Measurements from ENCODE around the gene SMG6.

The SMG6 gene

DNA sequence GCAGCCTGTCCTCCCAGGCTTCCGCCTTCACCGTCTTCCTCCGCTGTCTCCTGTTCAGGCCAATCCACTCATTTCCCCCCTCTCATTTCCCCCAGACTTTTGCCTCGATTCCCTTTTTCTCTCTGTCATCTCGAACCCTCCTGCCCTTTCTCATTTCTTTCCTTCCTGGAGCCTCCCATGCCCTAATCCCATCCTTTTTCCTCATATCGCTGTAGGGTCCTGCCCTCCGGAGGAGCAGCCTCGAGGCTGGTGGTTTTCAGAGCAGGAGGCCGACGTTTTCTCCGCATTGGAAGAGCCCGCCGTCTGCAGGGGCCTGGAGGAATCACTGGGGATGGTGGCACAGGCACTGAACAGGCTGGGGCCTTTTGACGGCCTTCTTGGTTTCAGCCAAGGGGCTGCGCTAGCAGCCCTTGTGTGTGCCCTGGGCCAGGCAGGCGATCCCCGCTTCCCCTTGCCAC is 261.2 kb downstream of the SMG6 start (continued):
- TF ChIP-seq ZBTB8A (tag by site-specific recombination; IDR thresholded peaks at IDR 0.05) (no peak), PRDM1 (tag by site-specific recombination; IDR thresholded peaks at IDR 0.05) (peak; percentile 96), ZBTB48 (tag by site-specific recombination; IDR thresholded peaks at IDR 0.05) (no peak), ZNF223 (tag by site-specific recombination; IDR thresholded peaks at IDR 0.05) (peak; percentile 54; the same call in 1 of the 2 replicates), ZNF561 (tag by site-specific recombination; IDR thresholded peaks at IDR 0.05; ENCODE audit: borderline replicate concordance) (no peak), ZFHX2 (tag by site-specific recombination; conservative IDR thresholded peaks at IDR 0.05) (no peak), ZNF239 (tag by site-specific recombination; IDR thresholded peaks at IDR 0.05) (no peak), ZNF76 (tag by site-specific recombination; IDR thresholded peaks at IDR 0.05; ENCODE audit: borderline replicate concordance, low read depth) (no peak), ZNF341 (tag by site-specific recombination; IDR thresholded peaks at IDR 0.05; ENCODE audit: low read depth) (peak; percentile 44), ZXDB (tag by site-specific recombination; IDR thresholded peaks at IDR 0.05) (no peak)
- TF ChIP-seq, protein P1, sequence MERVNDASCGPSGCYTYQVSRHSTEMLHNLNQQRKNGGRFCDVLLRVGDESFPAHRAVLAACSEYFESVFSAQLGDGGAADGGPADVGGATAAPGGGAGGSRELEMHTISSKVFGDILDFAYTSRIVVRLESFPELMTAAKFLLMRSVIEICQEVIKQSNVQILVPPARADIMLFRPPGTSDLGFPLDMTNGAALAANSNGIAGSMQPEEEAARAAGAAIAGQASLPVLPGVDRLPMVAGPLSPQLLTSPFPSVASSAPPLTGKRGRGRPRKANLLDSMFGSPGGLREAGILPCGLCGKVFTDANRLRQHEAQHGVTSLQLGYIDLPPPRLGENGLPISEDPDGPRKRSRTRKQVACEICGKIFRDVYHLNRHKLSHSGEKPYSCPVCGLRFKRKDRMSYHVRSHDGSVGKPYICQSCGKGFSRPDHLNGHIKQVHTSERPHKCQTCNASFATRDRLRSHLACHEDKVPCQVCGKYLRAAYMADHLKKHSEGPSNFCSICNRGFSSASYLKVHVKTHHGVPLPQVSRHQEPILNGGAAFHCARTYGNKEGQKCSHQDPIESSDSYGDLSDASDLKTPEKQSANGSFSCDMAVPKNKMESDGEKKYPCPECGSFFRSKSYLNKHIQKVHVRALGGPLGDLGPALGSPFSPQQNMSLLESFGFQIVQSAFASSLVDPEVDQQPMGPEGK (tag by site-specific recombination; IDR thresholded peaks at IDR 0.05) = no peak

DNA sequence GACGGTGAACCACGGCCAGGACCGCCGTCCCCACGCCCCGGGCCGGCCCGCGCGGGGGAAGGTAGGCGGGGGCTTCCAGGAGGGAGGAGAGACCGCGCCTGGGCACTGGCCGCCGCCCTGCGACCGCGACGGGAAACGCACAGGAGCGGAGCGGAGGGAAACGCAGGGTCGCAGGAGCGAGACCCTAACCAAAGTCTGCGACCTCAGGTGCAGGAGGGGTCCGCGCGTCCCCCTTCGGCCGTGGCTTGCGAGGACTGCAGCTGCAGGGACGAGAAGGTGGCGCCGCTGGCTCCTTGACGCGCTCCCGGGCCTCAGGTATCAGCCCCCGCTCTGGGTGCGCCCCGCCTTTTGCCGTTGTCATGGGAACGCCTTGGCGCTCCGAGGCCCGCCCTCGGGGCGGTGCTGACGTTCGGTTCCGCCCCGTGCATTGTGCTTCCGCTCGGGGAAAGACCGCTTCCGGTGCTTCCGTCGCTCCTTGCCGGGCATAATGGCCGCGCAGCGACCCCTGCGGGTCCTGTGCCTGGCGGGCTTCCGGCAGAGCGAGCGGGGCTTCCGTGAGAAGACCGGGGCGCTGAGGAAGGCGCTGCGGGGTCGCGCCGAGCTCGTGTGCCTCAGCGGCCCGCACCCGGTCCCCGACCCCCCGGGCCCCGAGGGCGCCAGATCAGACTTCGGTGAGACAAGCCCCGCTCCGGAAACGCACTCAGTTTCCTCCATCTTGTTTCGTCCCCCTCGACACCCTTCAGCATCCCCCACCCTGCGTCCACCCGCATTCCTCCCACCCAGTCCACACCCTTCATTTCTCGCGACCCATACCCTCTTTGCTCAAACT is 261.8 kb downstream of the SMG6 start, which contains the start of gene OVCA2:
Gene OVCA2 (plus strand): TSS at position 462 of the 829 bp plus-strand sequence. CDS start 26 bp downstream, at position 488.
- ChIA-PET CTCF (interaction anchor here (0.6 to 1.9 kb wide), 9 partner anchors 10 to 331 kb away, joined by 3 to 13 read pairs (median 5); partner anchors contain the start of gene RTN4RL1), POLR2A (interaction anchor here (1.2 to 1.6 kb wide), 2 partner anchors 16 to 325 kb away, joined by 5 to 7 read pairs; partner anchors contain the start of gene RTN4RL1)
- H3K4me3 ChIP-seq (ENCODE audit: low read depth, low read length) = peak within 1 kb of the TSS; percentile 70
- peaks cover 6% of the 10 kb centered on the region for H3K4me1 ChIP-seq (ENCODE audit: control insufficient read depth, insufficient read depth, low read length)
- peak within 1 kb of the TSS; percentile 81 for H3K27ac ChIP-seq (ENCODE audit: extremely low read depth, low read depth, low read length)
- no peaks in the 10 kb centered on the region for H3K9me3 ChIP-seq (ENCODE audit: control insufficient read depth, insufficient read depth, low read depth, low read length)
- peaks cover 14 to 61% of the 10 kb centered on the region in 2 experiments for H3K36me3 ChIP-seq (ENCODE audit: control insufficient read depth in 2 of 2, insufficient read depth in 1 of 2, low read length in 2 of 2)
- TF ChIP-seq SALL2 (tag by site-specific recombination; IDR thresholded peaks at IDR 0.05; ENCODE audit: borderline replicate concordance) = no peak
- TF ChIP-seq, protein P2, sequence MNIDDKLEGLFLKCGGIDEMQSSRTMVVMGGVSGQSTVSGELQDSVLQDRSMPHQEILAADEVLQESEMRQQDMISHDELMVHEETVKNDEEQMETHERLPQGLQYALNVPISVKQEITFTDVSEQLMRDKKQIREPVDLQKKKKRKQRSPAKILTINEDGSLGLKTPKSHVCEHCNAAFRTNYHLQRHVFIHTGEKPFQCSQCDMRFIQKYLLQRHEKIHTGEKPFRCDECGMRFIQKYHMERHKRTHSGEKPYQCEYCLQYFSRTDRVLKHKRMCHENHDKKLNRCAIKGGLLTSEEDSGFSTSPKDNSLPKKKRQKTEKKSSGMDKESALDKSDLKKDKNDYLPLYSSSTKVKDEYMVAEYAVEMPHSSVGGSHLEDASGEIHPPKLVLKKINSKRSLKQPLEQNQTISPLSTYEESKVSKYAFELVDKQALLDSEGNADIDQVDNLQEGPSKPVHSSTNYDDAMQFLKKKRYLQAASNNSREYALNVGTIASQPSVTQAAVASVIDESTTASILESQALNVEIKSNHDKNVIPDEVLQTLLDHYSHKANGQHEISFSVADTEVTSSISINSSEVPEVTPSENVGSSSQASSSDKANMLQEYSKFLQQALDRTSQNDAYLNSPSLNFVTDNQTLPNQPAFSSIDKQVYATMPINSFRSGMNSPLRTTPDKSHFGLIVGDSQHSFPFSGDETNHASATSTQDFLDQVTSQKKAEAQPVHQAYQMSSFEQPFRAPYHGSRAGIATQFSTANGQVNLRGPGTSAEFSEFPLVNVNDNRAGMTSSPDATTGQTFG (tag by site-specific recombination; IDR thresholded peaks at IDR 0.05; ENCODE audit: borderline replicate concordance) = no peak
- no peak for TF ChIP-seq ZNF10 (tag by site-specific recombination; IDR thresholded peaks at IDR 0.05)
- TF ChIP-seq, protein P3, sequence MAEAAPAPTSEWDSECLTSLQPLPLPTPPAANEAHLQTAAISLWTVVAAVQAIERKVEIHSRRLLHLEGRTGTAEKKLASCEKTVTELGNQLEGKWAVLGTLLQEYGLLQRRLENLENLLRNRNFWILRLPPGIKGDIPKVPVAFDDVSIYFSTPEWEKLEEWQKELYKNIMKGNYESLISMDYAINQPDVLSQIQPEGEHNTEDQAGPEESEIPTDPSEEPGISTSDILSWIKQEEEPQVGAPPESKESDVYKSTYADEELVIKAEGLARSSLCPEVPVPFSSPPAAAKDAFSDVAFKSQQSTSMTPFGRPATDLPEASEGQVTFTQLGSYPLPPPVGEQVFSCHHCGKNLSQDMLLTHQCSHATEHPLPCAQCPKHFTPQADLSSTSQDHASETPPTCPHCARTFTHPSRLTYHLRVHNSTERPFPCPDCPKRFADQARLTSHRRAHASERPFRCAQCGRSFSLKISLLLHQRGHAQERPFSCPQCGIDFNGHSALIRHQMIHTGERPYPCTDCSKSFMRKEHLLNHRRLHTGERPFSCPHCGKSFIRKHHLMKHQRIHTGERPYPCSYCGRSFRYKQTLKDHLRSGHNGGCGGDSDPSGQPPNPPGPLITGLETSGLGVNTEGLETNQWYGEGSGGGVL (tag by site-specific recombination; IDR thresholded peaks at IDR 0.05) = peak; percentile 60
- TF ChIP-seq, protein P1 (tag by site-specific recombination; IDR thresholded peaks at IDR 0.05) = peak; percentile 95; the same call in 1 of the 2 replicates
- TF ChIP-seq, protein P4, sequence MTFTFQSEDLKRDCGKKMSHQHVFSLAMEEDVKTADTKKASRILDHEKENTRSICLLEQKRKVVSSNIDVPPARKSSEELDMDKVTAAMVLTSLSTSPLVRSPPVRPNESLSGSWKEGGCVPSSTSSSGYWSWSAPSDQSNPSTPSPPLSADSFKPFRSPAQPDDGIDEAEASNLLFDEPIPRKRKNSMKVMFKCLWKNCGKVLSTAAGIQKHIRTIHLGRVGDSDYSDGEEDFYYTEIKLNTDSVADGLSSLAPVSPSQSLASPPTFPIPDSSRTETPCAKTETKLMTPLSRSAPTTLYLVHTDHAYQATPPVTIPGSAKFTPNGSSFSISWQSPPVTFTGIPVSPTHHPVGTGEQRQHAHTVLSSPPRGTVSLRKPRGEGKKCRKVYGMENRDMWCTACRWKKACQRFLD (tag by site-specific recombination; IDR thresholded peaks at IDR 0.05) = no peak
- TF ChIP-seq, protein P5, sequence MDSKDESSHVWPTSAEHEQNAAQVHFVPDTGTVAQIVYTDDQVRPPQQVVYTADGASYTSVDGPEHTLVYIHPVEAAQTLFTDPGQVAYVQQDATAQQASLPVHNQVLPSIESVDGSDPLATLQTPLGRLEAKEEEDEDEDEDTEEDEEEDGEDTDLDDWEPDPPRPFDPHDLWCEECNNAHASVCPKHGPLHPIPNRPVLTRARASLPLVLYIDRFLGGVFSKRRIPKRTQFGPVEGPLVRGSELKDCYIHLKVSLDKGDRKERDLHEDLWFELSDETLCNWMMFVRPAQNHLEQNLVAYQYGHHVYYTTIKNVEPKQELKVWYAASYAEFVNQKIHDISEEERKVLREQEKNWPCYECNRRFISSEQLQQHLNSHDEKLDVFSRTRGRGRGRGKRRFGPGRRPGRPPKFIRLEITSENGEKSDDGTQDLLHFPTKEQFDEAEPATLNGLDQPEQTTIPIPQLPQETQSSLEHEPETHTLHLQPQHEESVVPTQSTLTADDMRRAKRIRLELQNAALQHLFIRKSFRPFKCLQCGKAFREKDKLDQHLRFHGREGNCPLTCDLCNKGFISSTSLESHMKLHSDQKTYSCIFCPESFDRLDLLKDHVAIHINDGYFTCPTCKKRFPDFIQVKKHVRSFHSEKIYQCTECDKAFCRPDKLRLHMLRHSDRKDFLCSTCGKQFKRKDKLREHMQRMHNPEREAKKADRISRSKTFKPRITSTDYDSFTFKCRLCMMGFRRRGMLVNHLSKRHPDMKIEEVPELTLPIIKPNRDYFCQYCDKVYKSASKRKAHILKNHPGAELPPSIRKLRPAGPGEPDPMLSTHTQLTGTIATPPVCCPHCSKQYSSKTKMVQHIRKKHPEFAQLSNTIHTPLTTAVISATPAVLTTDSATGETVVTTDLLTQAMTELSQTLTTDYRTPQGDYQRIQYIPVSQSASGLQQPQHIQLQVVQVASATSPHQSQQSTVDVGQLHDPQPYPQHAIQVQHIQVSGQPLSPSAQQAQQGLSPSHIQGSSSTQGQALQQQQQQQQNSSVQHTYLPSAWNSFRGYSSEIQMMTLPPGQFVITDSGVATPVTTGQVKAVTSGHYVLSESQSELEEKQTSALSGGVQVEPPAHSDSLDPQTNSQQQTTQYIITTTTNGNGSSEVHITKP (tag by site-specific recombination; IDR thresholded peaks at IDR 0.05) = peak; percentile 11; the same call in 1 of the 2 replicates
- TF ChIP-seq KLF7 (tag by site-specific recombination; IDR thresholded peaks at IDR 0.05; ENCODE audit: borderline replicate concordance) = peak; percentile 57; the same call in 1 of the 2 replicates
- peak; percentile 84 for TF ChIP-seq ZNF610 (tag by site-specific recombination; IDR thresholded peaks at IDR 0.05; ENCODE audit: borderline replicate concordance)
- peak; percentile 74 for TF ChIP-seq SP7 (tag by site-specific recombination; IDR thresholded peaks at IDR 0.05)
- no peak for TF ChIP-seq ZNF707 (tag by site-specific recombination; IDR thresholded peaks at IDR 0.05)
